KMS-11 (cell line): Measurements from ENCODE around the gene NBAS.
"Not testable (repeated sequence)": the region's sequence is repeated elsewhere in the genome, so short reads cannot be mapped to it uniquely, and the experiment has no call there.

Experiments used
- H2AFZ ChIP-seq: fragments of 200-600 bp; sonication (generic); 2 replicates; pipeline ENCODE4 v1.6.1; 2016; ENCODE audit warnings: antibody characterized with exemption, mixed run types, low read depth
- H3K27ac ChIP-seq: fragments of 200-600 bp; sonication (generic); 2 replicates; pipeline ENCODE4 v1.6.1; 2016; ENCODE audit warnings: mild to moderate bottlenecking, mixed run types
- H3K27me3 ChIP-seq: fragments of 200-600 bp; sonication (generic); 2 replicates; pipeline ENCODE4 v1.6.1; 2017; ENCODE audit warnings: mild to moderate bottlenecking, low read depth, mixed run types, moderate library complexity; ENCODE audit not compliant: insufficient read depth
- H3K36me3 ChIP-seq: fragments of 200-600 bp; sonication (generic); 2 replicates; pipeline ENCODE4 v1.6.1; 2017; ENCODE audit warnings: mild to moderate bottlenecking, mixed run types; ENCODE audit not compliant: insufficient read depth
- H3K4me1 ChIP-seq: fragments of 200-600 bp; sonication (generic); 2 replicates; pipeline ENCODE4 v1.6.1; 2016; ENCODE audit warnings: mild to moderate bottlenecking, low read depth, mixed run types; ENCODE audit not compliant: poor library complexity, severe bottlenecking
- H3K4me2 ChIP-seq: fragments of 200-600 bp; sonication (generic); 2 replicates; pipeline ENCODE4 v1.7.0; 2016; ENCODE audit warnings: mild to moderate bottlenecking, mixed run types
- H3K4me3 ChIP-seq: fragments of 200-600 bp; sonication (generic); IDR thresholded peaks from 2 replicates; pipeline ENCODE4 v1.6.1; 2017; ENCODE audit warnings: low read depth, low read length, mixed read lengths; ENCODE audit not compliant: insufficient read depth
- H3K79me2 ChIP-seq: fragments of 200-600 bp; sonication (generic); 2 replicates; pipeline ENCODE4 v1.6.1; 2016; ENCODE audit warnings: low read depth, mixed run types; ENCODE audit not compliant: insufficient read depth
- H3K9ac ChIP-seq: fragments of 200-600 bp; sonication (generic); 2 replicates; pipeline ENCODE4 v1.6.1; 2016; ENCODE audit warnings: mild to moderate bottlenecking, mixed run types
- H4K20me1 ChIP-seq: fragments of 200-600 bp; sonication (generic); 2 replicates; pipeline ENCODE4 v1.6.1; 2016; ENCODE audit warnings: mild to moderate bottlenecking, mixed run types; ENCODE audit not compliant: insufficient read depth
- TF ChIP-seq, protein P1 (sequence below): fragments of 200-600 bp; sonication (generic); conservative IDR thresholded peaks from 2 replicates; pipeline ENCODE4 v1.6.1; 2017; ENCODE audit warnings: low read depth, mild to moderate bottlenecking, antibody characterized with exemption, low read length, moderate library complexity, mixed read lengths

NBAS gene

DNA sequence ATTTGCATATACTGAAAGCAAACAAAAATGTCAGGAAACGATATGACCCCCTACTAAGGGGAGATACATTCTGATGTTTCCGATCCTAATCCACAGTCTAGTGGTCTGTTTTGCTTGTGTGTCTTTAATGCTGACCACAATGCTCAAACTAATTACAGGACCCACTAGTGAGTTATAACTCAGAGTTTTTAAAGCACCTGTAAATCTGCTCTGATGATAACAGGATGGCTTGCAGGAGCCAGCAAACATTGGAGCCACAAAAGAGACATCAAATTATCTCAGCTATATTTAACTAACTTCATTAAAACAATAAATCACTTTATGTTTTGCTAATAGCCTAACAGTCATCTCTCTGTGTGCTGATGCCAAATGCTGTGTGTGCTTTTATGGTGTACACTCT, 300.3 kb downstream of the NBAS start:
- Histone ChIP-seq H4K20me1 (no peaks in the 10 kb centered on the region), H3K27ac (no peak overlapping the region), H3K4me1 (no peaks in the 10 kb centered on the region), H3K36me3 (no peaks in the 10 kb centered on the region), H3K79me2 (no peaks in the 10 kb centered on the region), H2AFZ (no peak overlapping the region), H3K4me3 (no peak overlapping the region), H3K9ac (no peak overlapping the region), H3K4me2 (no peak overlapping the region), H3K27me3 (no peaks in the 10 kb centered on the region)
- TF ChIP-seq, protein P1, sequence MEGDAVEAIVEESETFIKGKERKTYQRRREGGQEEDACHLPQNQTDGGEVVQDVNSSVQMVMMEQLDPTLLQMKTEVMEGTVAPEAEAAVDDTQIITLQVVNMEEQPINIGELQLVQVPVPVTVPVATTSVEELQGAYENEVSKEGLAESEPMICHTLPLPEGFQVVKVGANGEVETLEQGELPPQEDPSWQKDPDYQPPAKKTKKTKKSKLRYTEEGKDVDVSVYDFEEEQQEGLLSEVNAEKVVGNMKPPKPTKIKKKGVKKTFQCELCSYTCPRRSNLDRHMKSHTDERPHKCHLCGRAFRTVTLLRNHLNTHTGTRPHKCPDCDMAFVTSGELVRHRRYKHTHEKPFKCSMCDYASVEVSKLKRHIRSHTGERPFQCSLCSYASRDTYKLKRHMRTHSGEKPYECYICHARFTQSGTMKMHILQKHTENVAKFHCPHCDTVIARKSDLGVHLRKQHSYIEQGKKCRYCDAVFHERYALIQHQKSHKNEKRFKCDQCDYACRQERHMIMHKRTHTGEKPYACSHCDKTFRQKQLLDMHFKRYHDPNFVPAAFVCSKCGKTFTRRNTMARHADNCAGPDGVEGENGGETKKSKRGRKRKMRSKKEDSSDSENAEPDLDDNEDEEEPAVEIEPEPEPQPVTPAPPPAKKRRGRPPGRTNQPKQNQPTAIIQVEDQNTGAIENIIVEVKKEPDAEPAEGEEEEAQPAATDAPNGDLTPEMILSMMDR = no peak

DNA sequence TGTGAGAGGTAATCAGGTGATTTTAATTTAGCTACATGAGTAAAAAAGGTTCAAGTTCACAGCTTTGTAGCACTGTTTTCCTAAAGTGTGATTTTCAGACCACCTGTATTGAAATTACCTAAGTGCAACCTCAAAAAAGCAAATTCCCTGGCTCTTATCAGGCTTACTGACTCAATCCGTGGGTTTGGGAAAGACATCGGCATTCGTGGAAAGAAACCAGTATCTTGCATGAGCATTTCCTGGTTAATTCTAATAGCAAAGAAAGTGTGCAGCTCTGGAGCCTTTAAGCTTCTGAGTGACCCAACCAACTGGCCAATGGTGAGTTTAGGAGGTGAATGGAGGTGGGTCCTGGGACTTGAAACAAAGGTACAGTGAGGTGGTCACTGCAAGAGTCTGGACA, 300.9 kb downstream of the NBAS start:
- no peaks in the 10 kb centered on the region for H3K79me2 ChIP-seq
- no peak overlapping the region for H3K9ac ChIP-seq
- H3K4me3 ChIP-seq = no peak overlapping the region
- H3K4me2 ChIP-seq = no peak overlapping the region
- no peaks in the 10 kb centered on the region for H4K20me1 ChIP-seq
- H3K27me3 ChIP-seq = no peaks in the 10 kb centered on the region
- H2AFZ ChIP-seq = no peak overlapping the region
- TF ChIP-seq, protein P1 = no peak
- no peaks in the 10 kb centered on the region for H3K36me3 ChIP-seq
- no peaks in the 10 kb centered on the region for H3K4me1 ChIP-seq
- H3K27ac ChIP-seq = no peak overlapping the region

DNA sequence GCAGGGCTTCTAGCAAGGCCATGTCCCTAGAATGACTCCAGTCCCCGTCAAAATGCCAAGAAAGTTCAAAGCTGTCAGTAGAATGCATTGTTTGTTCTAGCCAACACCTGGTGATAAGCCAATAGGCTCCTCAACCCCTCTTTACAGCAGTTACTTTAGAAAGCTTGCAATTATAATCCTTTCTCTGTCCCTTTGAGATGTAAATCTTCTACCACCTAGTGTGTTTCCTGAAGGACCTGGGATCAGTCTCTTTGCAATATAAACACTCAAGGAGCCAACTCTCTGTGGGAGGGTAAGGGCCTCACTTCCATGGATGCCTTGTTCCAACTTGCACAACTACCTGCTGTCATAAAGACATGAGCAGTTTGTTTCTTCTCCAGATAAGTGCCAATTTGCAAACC, 301.8 kb downstream of the NBAS start:
- Histone ChIP-seq H3K27me3 (no peaks in the 10 kb centered on the region), H2AFZ (no peak overlapping the region), H3K4me2 (no peak overlapping the region), H3K36me3 (no peaks in the 10 kb centered on the region), H3K4me1 (no peaks in the 10 kb centered on the region), H3K27ac (no peak overlapping the region), H3K9ac (no peak overlapping the region), H3K79me2 (no peaks in the 10 kb centered on the region), H4K20me1 (no peaks in the 10 kb centered on the region), H3K4me3 (no peak overlapping the region)
- TF ChIP-seq, protein P1 = no peak

DNA sequence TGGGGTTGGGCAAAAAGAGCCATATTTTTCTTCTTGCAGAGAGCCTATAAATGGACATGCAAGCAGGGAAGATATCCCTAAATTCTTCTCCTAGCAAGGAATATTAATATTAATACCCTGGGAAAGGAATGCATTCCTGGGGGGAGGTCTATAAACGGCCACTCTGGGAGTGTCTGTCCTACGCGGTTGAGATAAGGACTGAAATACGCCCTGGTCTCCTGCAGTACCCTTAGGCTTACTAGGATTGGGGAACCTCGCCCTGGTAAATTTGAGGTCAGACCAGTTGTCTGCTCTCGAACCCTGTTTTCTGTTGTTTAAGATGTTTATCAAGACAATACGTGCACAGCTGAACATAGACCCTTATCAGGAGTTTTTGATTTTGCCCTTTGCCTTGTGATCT, 302.7 kb downstream of the NBAS start:
- H3K4me2 ChIP-seq, H3K4me1 ChIP-seq, H4K20me1 ChIP-seq, H3K79me2 ChIP-seq, H3K36me3 ChIP-seq, H2AFZ ChIP-seq, H3K27me3 ChIP-seq, H3K27ac ChIP-seq, H3K9ac ChIP-seq, H3K4me3 ChIP-seq: not testable (repeated sequence)

DNA sequence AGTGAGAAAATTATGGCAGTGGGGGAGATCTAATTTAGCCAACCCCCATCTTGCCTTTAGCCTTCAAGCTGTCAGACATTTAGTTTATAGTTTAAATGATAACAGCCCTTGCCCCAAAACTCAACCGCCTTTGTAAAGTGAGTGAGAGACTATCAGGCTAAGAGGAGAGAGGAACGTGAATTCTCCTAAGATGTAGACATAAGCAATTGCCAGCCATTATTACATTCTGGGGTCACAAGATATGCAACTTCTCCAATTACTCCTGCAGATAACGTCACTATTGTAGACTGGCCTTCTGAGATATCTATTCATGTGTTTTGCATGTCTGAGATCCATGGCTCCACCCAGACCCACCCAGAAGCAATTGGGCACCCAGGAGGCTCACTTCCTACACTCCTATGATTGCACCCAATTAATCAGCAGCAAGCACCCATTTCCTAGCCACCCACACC, 307.3 kb downstream of the NBAS start:
- TF ChIP-seq, protein P1 = no peak
- Histone ChIP-seq H2AFZ (no peak overlapping the region), H3K27me3 (no peaks in the 10 kb centered on the region), H3K79me2 (no peaks in the 10 kb centered on the region), H3K36me3 (no peaks in the 10 kb centered on the region), H3K4me2 (no peak overlapping the region), H4K20me1 (no peaks in the 10 kb centered on the region), H3K4me1 (no peaks in the 10 kb centered on the region), H3K27ac (no peak overlapping the region), H3K9ac (no peak overlapping the region), H3K4me3 (no peak overlapping the region)
